Bone marrow (tissue), 2 donors: ENCODE results near the gene E2F1.

Source experiments
- DNase-seq, 2 donors: peaks; one replicate each; lab custom pipeline; 2025; lab: John Stamatoyannopoulos, UW

Gene E2F1

GRCh38 chr20:33671573-33672288, 14.5 kb downstream of the E2F1 start:
- DNase-seq: no peak

GRCh38 chr20:33670715-33671499, 15.3 kb downstream of the E2F1 start:
- DNase-seq: no peak

- no peak for DNase-seq
Observed at GRCh38 chr20:33669873-33670640, 16.1 kb downstream of the E2F1 start.

GRCh38 chr20:33669224-33669623, 17.0 kb downstream of the E2F1 start:
- no peak for DNase-seq

- no peak for DNase-seq
Observed at GRCh38 chr20:33668466-33669155, 17.6 kb downstream of the E2F1 start.

- peak in 1 of 2 donors; percentile 56 for DNase-seq
Observed at GRCh38 chr20:33667676-33668465, 18.3 kb downstream of the E2F1 start.

- peak in 1 of 2 donors; percentile 42 for DNase-seq
Observed at GRCh38 chr20:33667245-33667675, 18.9 kb downstream of the E2F1 start.

- DNase-seq: peak; percentile 80 to 93
Observed at GRCh38 chr20:33666293-33667244, 19.6 kb downstream of the E2F1 start, which contains the start of gene ACTL10. Gene ACTL10, plus strand, starts transcription at chr20:33666943. Its CDS starts 555 bp downstream, at chr20:33667498.

- DNase-seq: no peak
Observed at GRCh38 chr20:33664762-33665144, 21.4 kb downstream of the E2F1 start.

GRCh38 chr20:33664085-33664761, 22.0 kb downstream of the E2F1 start:
- DNase-seq: no peak

- DNase-seq: peak; percentile 42 to 59
Observed at GRCh38 chr20:33663161-33664084, 22.8 kb downstream of the E2F1 start.

- no peak for DNase-seq
Observed at GRCh38 chr20:33662172-33662571, 24.0 kb downstream of the E2F1 start, which contains the start of gene C20orf144. Gene C20orf144, plus strand, starts transcription at chr20:33662327. Its CDS starts 19 bp downstream, at chr20:33662346.

GRCh38 chr20:33660685-33661058, 25.5 kb downstream of the E2F1 start:
- no peak for DNase-seq

GRCh38 chr20:33660035-33660684, 26.0 kb downstream of the E2F1 start:
- no peak for DNase-seq

GRCh38 chr20:33659341-33660034, 26.7 kb downstream of the E2F1 start:
- DNase-seq: no peak

GRCh38 chr20:33658929-33659328, 27.3 kb downstream of the E2F1 start:
- DNase-seq: no peak

GRCh38 chr20:33658510-33658909, 27.7 kb downstream of the E2F1 start:
- no peak for DNase-seq
